ENCODE results near the gene GRK5.
"Not testable (repeated sequence)": the region's sequence is repeated elsewhere in the genome, so short reads cannot be mapped to it uniquely, and the experiment has no call there.

GRK5 gene

GRCh38 chr10:119253433-119254174 is 46.2 kb downstream of the GRK5 start:
- no peak for TF ChIP-seq CTCF (conservative IDR thresholded peaks at IDR 0.05)
- H3K27ac ChIP-seq = no peak overlapping the region

GRCh38 chr10:119254335-119254734 is 47.0 kb downstream of the GRK5 start:
- no peak for TF ChIP-seq CTCF (conservative IDR thresholded peaks at IDR 0.05)

GRCh38 chr10:119256030-119256429 is 48.7 kb downstream of the GRK5 start:
- H3K27ac ChIP-seq = no peak overlapping the region
- TF ChIP-seq CTCF (conservative IDR thresholded peaks at IDR 0.05) = no peak

More at GRCh38 chr10:119254335-119254734, 47.0 kb downstream of the GRK5 start:
- H3K27ac ChIP-seq = no peak overlapping the region

GRCh38 chr10:119256897-119257296 is 49.5 kb downstream of the GRK5 start:
- TF ChIP-seq CTCF (conservative IDR thresholded peaks at IDR 0.05) = no peak
- H3K27ac ChIP-seq = no peak overlapping the region

- H3K27ac ChIP-seq = no peak overlapping the region
- no peak for TF ChIP-seq CTCF (conservative IDR thresholded peaks at IDR 0.05)
These were observed 50.6 kb downstream of the GRK5 start for GRCh38 chr10:119257899-119258419.

GRCh38 chr10:119259345-119259744 is 52.0 kb downstream of the GRK5 start:
- TF ChIP-seq CTCF (conservative IDR thresholded peaks at IDR 0.05) = no peak
- H3K27ac ChIP-seq = no peak overlapping the region

GRCh38 chr10:119261016-119261415 is 53.6 kb downstream of the GRK5 start:
- not testable (repeated sequence) for H3K27ac ChIP-seq

GRCh38 chr10:119263951-119264617 is 56.7 kb downstream of the GRK5 start:
- no peak overlapping the region for H3K27ac ChIP-seq
- TF ChIP-seq CTCF (conservative IDR thresholded peaks at IDR 0.05) = no peak
